Pancreas (tissue), 10 donors: ENCODE measurements around the gene TAF4B. TPM values are rescaled to one million over a fixed set of nuclear protein-coding genes. Genes with fewer than 3 reads are reported as not detected.

Experiments used
- ATAC-seq, 4 donors: fragments of 200-7000 bp; cut with Tn5 transposase; one replicate each; pipeline versions ENCODE4 v1.8.0 to v1.9.1; 2020; ENCODE audit warnings: mild to moderate bottlenecking in 4 of 4, moderate library complexity in 4 of 4
- DNase-seq, 6 donors: peaks; one replicate each; pipeline ENCODE4 v3.0.0-alpha.2; 2020
- FAIRE-seq: peaks from 2 replicates; lab custom pipeline; 2012; peaks lifted over from hg19 to GRCh38; lab: Jason Lieb, UNC
- H3K27ac ChIP-seq, 4 donors: fragments of 200-600 bp; sonication (generic); 1 replicate in 3 of 4; 2 replicates in 1 of 4; pipeline versions ENCODE4 v1.5.0 to v1.8.0; 2020
- H3K27me3 ChIP-seq, 4 donors: fragments of 200-600 bp; one replicate each; pipeline ENCODE4 v1.8.0; 2021
- H3K36me3 ChIP-seq, 3 donors: fragments of 200-600 bp; sonication (generic) in 1 of 3; one replicate each; pipeline versions ENCODE4 v1.5.0 to v1.8.0; 2020 to 2021
- H3K4me1 ChIP-seq, 3 donors: fragments of 200-600 bp; one replicate each; pipeline ENCODE4 v1.8.0; 2021
- H3K4me3 ChIP-seq, 4 donors: fragments of 200-600 bp; sonication (generic) in 2 of 4; one replicate each; pipeline versions ENCODE4 v1.5.0 to v1.8.0; 2020 to 2021
- H3K9me3 ChIP-seq, 4 donors: fragments of 200-600 bp; one replicate each; pipeline ENCODE4 v1.8.0; 2021
- CTCF ChIP-seq, 4 donors: fragments of 200-600 bp; sonication (generic) in 3 of 4; IDR thresholded peaks; one replicate each; pipeline versions ENCODE4 v1.5.0 to v1.8.0; 2021; ENCODE audit warnings: antibody characterized with exemption in 4 of 4
- WGBS, 2 donors: extraction: QIAGEN DNeasy Blood & Tissue Kit; methylation state at CpG; one replicate each; pipeline ENCODE4 v1.1.7; 2013; 5-methylcytosine and 5-hydroxymethylcytosine counted together
- intact Hi-C, 3 donors: fragments of 100-400 bp; cut with DNase I; formaldehyde crosslinking; loops; one replicate each; pipeline versions ENCODE4 v1.11.1 to v1.14.2; 2022
- polyA plus RNA-seq, 2 donors: library from polyadenylated mRNA; stranded (reverse); fragments of 200-250 nt; gene quantifications; one replicate each; pipeline ENCODE4 v1.2.3, GENCODE V29; 2013
- total RNA-seq, 6 donors: library from RNA; stranded (reverse); fragmentation: NEBNext Ultra II Directional in 4 of 6; extraction: Animal tissue kit (Norgen Biotek cat#: 25700) in 4 of 6; gene quantifications; one replicate each; pipeline versions ENCODE4 v1.2.1 to v1.2.4, GENCODE V29; 2021 to 2023
- donor health status: healthy with polysubstance abuse.
- donor health status: DM: no; HTN: no; CAD: no; lungs with moderate emphysema.
- donor health status: DM: no; HTN: no; CAD: no.
- donor health status: control.
- donor health status: control.
- donor health status: Bipolar disorder and iron deficiency.
- donor health status: DM: yes; HTN: yes; CAD: no.
- donor health status: DM: no; HTN: no; CAD: no.
- donor health status: DM: no; HTN: no; CAD: no.
- donor health status: DM: yes; HTN: yes; CAD: no.

Gene TAF4B
- total and polyA plus RNA-seq, 8 donors, result 0.94 to 3.4 (median 2.3) TPM

- Histone ChIP-seq H3K4me3 (no peak overlapping the region), H3K27me3 (no peaks in the 10 kb centered on the region), H3K27ac (no peak overlapping the region), H3K36me3 (no peaks in the 10 kb centered on the region), H3K4me1 (no peaks in the 10 kb centered on the region), H3K9me3 (no peaks in the 10 kb centered on the region)
- TF ChIP-seq CTCF (IDR thresholded peaks at IDR 0.05), result no peak
- FAIRE-seq (no peak), ATAC-seq (no peak), DNase-seq (no peak)
- intact Hi-C loops, result no loop called here
- WGBS, 2 donors, result 83 to 88% methylated on average over 2 of the region's 2 CpGs
These were observed 19.8 kb upstream of the TAF4B start for GRCh38 chr18:26206488-26206887.

- ATAC-seq, result no peak
- WGBS, 2 donors, result 79 to 80% methylated on average over 3 of the region's 3 CpGs
- no peaks in the 10 kb centered on the region for H3K27me3 ChIP-seq
- H3K9me3 ChIP-seq, result no peaks in the 10 kb centered on the region
- FAIRE-seq, result no peak
- no peaks in the 10 kb centered on the region for H3K4me1 ChIP-seq
- H3K36me3 ChIP-seq, result no peaks in the 10 kb centered on the region
- intact Hi-C loops, result no loop called here
- TF ChIP-seq CTCF (IDR thresholded peaks at IDR 0.05), result no peak
- no peak overlapping the region for H3K27ac ChIP-seq
- DNase-seq, result no peak
- no peak overlapping the region for H3K4me3 ChIP-seq
These were observed 18.3 kb upstream of the TAF4B start for GRCh38 chr18:26207937-26208336.

GRCh38 chr18:26208977-26209376 is 17.3 kb upstream of the TAF4B start:
- FAIRE-seq, result no peak
- intact Hi-C loops, result no loop called here
- no peaks in the 10 kb centered on the region for H3K36me3 ChIP-seq
- no peak overlapping the region for H3K4me3 ChIP-seq
- H3K27me3 ChIP-seq, result no peaks in the 10 kb centered on the region
- no peak for DNase-seq
- no peak for TF ChIP-seq CTCF (IDR thresholded peaks at IDR 0.05)
- H3K4me1 ChIP-seq, result no peaks in the 10 kb centered on the region
- no peaks in the 10 kb centered on the region for H3K9me3 ChIP-seq
- WGBS, 2 donors, result 50 to 63% methylated on average over 2 of the region's 2 CpGs
- ATAC-seq, result no peak
- H3K27ac ChIP-seq, result no peak overlapping the region

GRCh38 chr18:26210147-26210546 is 16.1 kb upstream of the TAF4B start:
- TF ChIP-seq CTCF (IDR thresholded peaks at IDR 0.05), result no peak
- H3K27ac ChIP-seq, result no peak overlapping the region
- no peaks in the 10 kb centered on the region for H3K9me3 ChIP-seq

GRCh38 chr18:26215247-26215970 is 10.8 kb upstream of the TAF4B start:
- Histone ChIP-seq H3K4me3 (no peak overlapping the region), H3K4me1 (no peaks in the 10 kb centered on the region), H3K9me3 (no peaks in the 10 kb centered on the region), H3K27me3 (no peaks in the 10 kb centered on the region), H3K36me3 (no peaks in the 10 kb centered on the region), H3K27ac (no peak overlapping the region)
- FAIRE-seq (no peak), ATAC-seq (no peak), DNase-seq (no peak)
- WGBS, 2 donors, result 64 to 72% methylated on average over 7 of the region's 7 CpGs
- intact Hi-C loops, result no loop called here
- TF ChIP-seq CTCF (IDR thresholded peaks at IDR 0.05), result no peak

More at GRCh38 chr18:26210147-26210546, 16.1 kb upstream of the TAF4B start:
- no peaks in the 10 kb centered on the region for H3K4me1 ChIP-seq
- H3K4me3 ChIP-seq, result no peak overlapping the region
- no peaks in the 10 kb centered on the region for H3K36me3 ChIP-seq
- FAIRE-seq, result no peak
- no peak for DNase-seq
- 78 to 90% methylated on average over 4 of the region's 4 CpGs for WGBS, 2 donors
- no peaks in the 10 kb centered on the region for H3K27me3 ChIP-seq
- intact Hi-C loops, result no loop called here
- no peak for ATAC-seq
